AG08395 (cell line): ENCODE results near the gene SLITRK1.

Source experiments
- DNase-seq: peaks from one replicate; pipeline ENCODE4 v3.0.0; 2012; ENCODE audit warnings: mixed read lengths, low spot score

The SLITRK1 gene, protein sequence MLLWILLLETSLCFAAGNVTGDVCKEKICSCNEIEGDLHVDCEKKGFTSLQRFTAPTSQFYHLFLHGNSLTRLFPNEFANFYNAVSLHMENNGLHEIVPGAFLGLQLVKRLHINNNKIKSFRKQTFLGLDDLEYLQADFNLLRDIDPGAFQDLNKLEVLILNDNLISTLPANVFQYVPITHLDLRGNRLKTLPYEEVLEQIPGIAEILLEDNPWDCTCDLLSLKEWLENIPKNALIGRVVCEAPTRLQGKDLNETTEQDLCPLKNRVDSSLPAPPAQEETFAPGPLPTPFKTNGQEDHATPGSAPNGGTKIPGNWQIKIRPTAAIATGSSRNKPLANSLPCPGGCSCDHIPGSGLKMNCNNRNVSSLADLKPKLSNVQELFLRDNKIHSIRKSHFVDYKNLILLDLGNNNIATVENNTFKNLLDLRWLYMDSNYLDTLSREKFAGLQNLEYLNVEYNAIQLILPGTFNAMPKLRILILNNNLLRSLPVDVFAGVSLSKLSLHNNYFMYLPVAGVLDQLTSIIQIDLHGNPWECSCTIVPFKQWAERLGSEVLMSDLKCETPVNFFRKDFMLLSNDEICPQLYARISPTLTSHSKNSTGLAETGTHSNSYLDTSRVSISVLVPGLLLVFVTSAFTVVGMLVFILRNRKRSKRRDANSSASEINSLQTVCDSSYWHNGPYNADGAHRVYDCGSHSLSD

DNA sequence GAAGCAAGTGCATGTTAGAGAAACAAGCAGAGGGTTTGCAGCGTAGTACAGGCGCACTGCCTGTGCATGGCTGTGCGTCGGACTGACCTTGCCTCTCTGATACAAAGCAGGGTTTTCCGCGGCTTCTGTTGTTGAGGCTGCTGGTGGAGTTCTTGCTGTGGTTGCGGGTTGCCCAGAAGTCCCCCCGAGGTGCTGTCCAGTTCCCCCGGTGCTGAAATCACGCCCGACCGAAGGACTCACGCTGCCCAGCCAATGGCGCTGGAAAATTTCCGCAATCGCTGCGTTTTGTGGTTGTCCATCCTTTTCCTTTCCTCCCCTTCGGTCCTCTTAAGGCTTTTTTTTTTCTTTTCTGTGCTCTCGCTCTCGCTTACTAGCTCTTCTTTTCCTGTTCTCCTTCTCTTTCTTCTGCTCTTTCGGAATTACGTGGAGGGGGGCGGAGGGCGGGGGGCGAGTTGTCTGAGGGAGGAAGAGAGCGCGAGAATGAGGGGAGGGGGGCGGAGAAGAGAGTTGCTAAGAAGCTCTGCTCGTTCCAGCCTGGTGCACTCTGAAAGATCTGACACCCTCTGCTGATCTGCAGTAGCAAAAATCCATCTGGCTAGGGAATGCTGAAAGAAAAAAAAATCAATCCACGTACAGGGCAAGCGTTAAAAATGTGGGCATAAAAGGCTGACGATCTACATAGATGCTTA is at the start of gene SLITRK1:
SLITRK1 (minus strand) TSS at position 558 of the 689 bp plus-strand sequence. CDS start 967 bp downstream, outside the sequence.
- no peak for DNase-seq

DNA sequence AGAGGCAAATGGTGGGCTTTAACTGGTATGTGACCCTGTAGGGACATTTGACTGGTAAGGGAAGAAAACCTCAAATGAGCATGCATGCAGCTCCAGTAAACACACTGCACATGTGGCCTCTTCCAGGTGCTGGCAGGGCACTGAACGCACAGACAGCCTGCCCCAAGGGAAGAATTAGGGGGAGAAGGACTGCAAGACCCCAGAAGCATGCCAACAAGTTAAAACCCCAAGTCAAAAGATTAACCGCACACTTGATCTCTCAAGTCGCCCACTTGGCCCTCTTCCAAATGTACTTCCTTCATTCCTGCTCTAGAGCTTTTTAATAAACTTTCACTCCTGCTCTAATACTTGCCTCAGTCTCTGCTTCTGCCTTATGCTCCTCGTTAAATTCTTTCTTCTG is 46.9 kb upstream of the SLITRK1 start:
- no peak for DNase-seq

DNA sequence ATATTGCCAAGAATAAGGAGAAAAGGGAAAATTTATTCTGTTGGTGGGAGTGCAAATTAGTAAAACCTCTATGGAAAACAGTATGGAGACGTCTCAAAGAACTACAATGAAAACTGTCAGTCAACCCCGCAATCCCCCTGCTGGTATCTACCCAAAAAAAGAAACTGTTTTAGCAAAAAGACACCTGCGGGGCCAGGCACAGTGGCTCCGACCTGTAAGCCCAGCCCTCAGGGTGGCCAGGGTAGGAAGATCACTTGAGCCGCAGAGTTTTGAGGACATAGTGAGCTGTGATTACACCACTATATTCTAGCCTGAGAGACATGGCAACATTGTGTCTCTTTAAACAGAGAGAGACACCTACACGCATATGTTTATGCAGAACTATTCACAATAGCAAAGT is 37.5 kb upstream of the SLITRK1 start:
- DNase-seq: no peak

DNA sequence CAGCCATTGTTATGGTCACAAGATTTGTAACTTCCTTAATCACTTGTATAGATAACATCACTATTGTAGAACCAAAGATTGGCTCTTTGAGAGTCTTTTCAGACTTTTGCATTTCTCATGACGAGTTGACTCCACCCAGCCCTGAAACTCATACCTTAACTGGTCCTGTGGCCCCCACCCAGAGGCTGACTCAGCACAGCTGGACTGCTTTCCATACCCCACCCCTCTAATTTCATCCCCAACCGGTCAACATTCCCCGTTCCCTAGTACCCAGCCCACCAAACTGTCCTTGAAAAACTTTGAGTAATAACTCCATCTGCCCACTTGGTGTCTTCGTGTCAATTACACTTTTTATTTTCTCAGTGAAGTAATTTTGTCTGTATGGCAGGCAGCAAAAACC is 32.1 kb upstream of the SLITRK1 start:
- no peak for DNase-seq

DNA sequence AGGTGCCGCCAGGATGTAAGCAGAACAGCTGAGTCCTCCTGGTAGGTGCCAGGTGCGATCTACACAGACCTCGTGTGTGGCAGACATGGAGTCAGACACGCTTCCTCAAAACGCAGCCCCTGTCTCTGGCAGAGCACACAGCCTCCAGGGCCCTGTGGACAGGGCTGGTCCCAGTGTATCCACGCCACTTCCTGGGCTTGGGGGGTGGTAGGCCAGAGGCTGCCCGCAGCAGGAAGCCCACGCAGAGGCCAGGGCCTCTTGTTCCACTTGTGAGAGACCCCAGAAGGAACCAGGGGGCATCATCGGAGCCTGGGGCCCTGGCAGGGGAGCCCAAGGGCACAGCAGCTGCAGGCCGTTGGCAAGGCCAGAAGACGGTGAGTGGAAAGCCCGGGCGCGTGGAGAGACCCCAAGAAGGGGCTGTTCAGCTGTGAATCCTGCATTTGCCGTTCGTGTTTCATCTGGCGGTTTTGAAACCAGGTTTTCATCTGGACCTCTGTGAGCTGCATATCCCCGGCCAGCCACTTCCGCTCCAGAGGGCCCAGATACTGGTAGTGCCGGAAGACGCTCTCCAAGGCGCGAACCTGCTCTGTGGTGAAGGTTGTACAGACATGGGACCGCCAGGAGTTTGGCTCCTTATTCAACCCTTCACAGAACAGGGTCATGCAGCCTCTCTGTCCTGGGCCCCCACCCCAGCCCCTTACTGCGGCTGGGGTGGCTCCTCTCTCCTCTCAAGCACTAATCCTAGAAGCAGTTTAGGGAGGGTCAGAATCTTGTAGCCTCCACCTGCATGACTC is 25.1 kb upstream of the SLITRK1 start:
- no peak for DNase-seq

DNA sequence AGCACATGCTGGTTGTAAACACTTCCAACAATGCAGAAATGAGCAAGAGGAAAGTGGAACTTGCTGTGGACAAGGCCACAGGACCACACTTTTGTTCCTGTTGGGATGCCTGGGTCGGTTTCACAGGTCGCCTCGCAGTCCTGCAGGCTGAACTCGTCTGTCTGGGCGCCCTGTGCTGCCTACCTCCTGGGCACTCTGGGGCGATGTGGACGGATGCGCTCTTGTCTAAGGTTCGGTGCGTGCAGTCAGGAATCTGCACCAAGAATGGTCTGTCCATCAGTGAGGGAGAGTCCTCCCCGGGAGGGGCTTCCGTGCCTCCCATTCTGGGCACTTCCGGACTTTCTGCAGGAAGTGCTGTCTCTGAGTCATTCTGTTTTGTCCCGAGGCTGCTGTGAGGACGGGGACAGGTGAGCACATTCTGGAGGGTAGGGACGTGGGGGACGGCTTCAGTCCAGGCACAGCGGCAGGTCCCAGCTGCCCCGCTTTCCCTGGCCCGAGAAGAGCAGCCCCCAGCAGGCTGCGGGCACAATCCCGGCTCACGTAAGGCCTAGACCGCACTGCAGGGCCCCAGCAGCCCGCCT is 24.1 kb upstream of the SLITRK1 start:
- no peak for DNase-seq

DNA sequence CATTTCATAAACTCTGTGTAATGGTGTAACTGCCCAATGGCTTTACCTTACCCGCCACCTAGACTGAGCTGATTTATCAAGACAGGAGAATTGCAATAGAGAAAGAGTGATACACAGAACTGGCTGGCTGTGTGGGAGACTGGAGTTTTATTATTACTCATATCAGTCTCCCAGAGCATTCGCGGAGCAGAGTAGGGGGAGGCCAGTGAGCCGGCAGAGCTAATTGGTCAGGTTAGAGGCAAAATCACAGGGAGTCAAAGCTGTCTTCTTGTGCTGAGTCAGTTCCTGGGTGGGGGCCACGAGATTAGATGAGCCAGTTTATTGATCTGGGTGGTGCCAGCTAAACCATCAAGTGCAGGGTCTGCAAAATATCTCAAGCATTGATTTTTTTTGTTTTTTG is 23.4 kb upstream of the SLITRK1 start:
- DNase-seq: no peak

DNA sequence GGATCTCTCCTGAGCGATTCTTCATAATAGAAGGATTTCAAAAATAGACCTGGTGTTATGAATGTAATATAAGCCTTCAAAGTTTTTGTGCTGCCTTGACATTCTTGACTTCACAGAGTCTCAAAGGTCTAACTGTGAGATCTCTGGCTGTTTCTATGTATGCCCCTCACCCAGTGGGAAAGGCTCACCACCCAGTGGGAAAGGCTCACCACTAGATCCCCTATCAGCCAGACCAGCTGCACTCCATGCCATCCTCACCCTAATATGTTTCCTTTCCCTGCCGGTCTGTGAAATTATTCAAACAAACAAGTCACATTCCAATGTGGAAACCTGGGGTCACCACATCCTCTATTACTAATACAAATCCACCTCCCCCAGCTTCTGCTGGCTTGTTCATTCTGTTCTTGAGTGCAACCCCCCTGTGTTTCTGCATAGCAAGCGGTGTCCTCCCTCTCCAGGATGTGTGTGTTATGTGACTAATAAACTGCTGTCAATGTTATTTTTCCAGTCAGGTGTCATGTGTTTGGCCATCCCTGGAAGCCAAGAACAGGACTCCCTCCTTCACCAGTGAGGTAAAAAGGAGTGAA is 13.8 kb upstream of the SLITRK1 start:
- DNase-seq: no peak

DNA sequence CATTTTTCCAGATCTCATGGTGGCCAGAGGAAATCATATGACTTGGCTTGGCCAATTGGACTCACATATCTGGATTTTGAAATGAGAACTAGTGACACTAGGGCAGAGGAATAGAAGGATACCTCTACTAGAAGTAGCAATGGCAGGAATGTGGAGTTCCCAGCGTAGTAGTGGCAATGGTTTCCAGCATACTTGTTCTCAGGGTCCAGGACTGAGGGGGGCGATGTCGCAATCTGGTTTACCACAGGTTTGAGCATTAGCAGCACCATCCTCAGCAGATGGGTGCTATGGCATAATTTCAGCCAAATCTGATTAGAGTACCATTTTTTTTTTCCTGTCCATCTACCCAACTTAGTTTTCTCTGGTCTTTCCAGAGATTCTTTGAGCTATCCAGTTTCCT is 8.1 kb upstream of the SLITRK1 start:
- DNase-seq: no peak

DNA sequence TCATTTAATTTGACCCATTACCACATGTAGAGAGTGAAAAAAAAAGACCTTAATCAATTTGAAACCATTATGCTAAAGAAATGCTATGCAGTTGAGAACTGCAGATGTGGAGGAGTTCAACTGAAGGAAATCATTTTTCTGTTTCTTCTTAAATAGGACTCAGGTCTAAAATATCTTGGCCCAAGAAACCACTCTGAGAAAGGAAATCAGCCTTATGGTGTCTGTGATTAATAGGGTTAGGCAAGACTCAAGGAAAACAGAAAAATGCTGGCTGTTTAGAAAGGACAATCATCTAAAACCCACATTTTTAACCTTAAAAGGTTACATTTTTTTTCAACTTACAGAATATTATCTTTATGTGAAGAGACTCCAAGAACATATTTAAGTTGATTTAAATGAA is 1.9 kb upstream of the SLITRK1 start:
- DNase-seq: no peak

DNA sequence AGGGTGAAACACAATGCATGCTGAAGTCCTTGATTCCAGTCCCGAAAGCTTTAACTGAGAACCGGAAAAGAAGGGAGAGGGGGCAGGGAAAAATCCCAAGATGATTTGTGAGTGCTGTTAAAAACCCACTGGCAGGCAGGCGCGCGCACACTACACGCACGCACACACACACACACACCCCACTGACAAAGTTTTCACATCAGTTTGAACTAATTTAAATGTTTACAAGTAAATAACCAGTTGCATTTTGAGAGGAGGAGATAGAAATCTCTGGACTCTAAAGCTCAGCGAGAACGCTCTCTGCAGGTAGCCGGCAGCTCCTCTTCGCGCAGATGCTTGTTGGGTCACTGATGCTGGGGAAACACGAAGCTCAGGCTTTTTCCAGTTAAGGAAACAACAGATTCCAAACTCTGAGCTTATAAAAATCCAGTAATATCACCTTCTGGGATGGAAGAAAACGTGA is 818 bp upstream of the SLITRK1 start:
- DNase-seq: no peak

DNA sequence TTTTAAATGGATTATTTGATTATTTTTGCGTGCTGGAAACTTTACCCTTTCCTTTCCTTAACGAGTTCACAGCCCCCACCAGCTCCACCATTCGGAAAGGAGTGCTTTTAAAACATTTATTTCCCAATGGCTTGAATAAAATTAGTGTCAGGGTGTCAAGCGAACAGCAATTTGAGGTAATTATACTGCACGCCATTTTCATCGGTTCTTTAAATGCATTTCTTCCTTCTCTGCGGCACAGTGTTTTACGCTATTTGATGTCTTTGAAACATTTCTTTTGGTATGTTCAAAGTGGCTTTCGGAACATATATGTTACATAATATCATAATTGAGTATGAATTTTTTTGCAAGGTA is 309 bp upstream of the SLITRK1 start:
- no peak for DNase-seq

DNA sequence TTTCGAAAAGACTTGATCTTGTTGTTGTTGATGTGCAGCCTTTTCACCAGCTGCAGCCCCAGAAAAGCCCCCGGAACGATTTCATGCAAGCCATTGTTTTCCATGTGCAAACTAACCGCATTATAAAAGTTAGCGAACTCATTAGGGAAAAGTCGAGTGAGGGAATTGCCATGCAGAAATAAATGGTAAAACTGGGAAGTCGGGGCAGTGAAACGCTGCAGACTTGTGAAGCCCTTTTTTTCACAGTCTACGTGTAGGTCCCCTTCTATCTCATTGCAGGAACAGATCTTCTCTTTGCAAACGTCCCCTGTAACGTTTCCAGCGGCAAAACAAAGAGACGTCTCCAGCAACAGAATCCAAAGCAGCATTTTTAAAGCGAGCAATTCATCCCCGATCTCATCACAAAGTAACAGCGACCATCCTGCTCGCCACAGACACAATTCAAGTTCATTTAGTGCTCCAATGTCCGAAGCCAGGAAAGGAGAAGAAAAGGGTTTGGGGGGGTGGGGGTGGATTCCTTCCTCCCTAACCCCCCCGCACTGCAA is 1.1 kb downstream of the SLITRK1 start:
- no peak for DNase-seq

DNA sequence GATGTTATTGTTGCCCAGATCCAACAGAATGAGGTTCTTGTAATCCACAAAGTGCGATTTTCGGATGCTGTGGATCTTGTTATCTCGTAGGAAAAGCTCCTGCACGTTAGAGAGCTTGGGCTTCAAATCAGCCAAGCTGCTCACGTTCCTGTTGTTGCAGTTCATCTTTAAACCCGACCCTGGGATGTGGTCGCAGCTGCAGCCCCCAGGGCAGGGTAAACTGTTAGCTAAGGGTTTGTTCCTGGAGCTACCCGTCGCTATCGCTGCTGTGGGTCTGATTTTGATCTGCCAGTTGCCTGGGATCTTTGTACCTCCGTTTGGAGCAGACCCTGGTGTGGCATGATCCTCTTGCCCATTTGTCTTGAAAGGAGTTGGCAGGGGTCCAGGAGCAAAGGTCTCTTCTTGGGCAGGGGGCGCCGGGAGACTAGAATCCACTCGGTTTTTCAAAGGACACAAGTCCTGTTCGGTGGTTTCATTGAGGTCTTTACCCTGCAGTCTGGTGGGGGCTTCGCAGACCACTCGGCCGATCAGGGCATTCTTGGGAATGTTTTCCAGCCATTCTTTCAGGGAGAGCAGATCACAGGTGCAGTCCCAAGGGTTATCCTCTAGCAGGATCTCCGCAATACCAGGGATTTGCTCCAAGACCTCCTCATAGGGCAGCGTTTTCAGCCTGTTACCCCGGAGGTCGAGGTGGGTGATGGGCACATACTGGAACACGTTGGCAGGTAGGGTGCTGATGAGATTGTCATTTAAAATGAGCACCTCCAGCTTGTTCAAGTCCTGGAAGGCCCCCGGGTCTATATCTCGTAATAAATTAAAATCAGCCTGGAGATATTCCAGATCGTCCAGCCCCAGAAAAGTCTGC is 1.8 kb downstream of the SLITRK1 start:
- no peak for DNase-seq

DNA sequence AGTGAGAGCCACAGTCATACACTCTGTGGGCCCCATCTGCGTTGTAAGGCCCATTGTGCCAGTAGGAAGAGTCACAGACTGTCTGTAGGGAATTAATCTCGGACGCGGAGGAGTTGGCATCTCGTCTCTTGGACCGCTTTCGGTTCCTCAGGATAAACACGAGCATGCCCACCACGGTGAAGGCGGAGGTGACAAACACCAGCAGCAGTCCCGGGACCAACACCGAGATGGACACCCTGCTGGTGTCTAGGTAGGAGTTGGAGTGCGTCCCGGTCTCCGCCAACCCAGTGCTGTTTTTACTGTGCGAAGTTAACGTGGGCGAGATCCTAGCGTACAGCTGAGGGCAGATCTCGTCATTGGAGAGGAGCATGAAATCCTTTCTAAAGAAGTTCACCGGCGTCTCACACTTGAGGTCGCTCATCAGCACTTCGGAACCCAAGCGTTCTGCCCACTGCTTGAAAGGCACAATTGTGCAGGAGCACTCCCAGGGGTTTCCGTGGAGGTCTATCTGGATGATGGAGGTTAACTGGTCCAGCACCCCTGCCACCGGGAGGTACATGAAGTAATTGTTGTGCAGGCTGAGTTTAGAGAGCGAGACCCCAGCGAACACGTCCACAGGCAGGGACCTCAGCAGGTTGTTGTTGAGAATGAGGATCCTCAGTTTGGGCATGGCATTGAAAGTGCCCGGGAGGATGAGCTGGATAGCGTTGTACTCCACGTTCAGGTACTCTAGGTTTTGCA is 2.7 kb downstream of the SLITRK1 start:
- no peak for DNase-seq

DNA sequence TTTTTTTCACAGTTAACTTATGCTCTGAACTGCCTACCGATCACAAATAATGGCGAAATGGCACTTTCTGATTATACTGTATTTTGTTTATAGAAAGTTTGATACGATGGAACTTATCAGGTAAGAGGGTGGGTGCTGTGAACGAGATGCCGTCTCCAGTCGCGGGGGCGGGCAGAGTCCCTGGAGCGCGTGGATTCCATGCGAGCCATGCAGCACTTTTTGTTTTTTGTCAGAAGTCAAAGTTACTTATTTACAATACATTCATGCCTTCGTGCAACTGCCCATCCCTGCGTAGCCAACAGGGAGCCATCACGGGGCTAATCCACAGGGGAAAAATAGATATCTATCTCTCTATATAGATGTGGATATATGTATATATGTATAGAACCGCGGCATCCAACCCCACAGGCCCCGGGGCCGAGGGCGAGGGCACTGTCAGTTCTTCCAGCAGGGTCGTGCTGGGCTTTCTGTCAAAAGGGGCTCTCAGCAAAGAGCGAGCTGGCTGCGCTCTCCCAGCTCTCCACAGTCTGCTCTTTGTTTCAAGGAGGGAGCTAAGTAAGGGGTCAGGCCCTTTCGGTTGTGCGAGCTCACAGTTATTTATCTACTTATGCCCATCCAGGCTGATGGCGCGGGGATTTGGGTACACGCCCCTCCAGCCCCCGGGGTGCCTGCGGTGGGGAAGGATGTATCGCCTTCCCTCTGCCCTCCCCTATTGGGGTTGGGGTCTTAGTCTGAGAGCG is 3.4 kb downstream of the SLITRK1 start:
- no peak for DNase-seq

DNA sequence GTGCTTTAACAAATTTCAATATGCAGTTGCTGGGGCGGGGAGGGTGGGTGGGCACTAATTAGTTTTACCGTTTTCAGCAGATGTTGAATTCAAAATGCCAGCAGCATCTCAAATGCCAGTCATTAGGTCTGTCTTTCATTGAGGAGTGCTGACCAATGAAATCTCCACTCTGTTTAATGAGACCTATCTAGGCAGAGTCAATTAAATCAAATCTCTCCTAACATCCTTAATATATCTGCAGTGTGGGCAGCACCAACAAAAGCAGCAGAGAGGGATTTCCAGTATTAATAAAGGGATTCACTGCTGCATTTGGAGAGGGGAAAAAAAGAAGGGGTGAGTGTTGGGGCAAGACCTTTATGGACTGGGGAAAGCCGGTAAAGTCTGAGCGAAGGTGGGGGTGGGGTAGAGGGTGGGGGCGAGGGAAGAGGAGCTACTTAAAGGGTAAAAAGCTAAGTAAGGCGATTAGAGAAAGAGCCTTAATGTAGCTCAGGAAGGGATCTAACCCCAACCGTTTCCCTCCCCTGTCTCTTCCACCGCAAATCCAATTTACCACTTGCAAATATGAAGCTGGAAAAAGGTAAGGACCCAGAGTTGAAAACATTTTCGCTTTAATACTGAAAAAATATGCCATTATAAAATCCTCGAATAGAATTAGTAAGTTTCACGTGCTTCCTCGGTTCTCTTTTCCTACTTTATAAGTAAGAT is 4.5 kb downstream of the SLITRK1 start:
- DNase-seq: no peak

DNA sequence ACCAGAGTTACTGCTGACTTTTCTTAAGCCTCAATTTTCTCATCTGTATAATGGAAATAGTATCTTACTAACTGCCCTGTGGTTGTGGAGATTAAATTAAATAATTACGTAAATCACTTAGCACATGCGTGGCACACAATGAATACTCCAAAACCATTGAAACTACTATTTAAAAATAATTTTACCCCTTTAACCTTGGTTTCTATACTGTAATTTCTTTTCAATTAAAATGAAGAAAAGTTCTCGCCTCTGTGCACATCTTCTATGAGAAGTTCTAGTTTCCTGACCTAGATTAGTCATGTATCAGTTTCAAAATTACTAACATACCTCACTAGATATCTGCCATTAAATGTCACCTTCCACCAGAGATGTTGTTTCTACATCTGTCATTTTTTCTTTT is 5.7 kb downstream of the SLITRK1 start:
- DNase-seq: no peak
